ENCODE measurements around the gene PCK2. TPM values are rescaled to one million over a fixed set of nuclear protein-coding genes. Genes with fewer than 3 reads are reported as not detected.

PCK2 gene
- total RNA-seq, 1 experiment from 2014 or later, result 30.5 TPM

GRCh38 chr14:24060984-24061913, 32.9 kb upstream of the PCK2 start:
- DNase-seq (ENCODE audit: low spot score), result no peak

DNA sequence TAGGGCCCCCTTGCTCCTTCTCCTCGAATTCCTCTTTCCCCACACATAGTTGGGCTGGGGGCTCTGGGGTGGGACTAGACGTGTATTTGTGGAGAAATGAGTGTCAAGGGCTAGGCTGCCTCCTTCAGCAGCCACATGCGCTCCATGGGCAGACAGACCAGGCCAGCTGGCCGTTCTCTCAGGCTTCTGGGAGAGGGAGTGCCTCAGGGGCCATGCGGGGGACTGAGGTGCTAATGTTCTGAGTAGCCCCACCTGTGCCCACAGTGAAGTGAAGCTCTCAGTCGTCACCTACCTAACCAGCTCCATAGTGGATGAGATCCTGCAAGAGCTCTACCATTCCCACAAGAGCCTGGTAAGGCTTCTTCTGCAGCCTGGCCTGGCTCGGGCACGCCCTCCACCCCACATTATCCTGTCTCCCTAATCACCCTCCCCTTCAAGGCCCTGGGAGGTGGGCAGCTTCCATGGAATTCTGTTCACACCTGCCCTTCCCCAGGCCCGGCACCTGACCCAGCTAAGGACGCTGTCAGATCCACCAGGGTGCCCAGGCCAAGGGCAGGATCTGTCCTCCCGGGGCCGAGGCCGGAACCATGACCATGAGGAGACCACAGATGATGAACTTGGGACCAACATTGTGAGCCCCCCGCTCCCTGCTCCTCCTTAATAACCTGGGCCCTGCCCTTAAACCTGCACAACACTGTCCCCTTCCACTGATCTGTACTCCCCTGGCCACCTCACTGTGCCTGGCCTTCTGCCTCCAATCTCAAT, 31.7 kb upstream of the PCK2 start:
- no peak for DNase-seq (ENCODE audit: low spot score)

- DNase-seq (ENCODE audit: low spot score), result no peak
Observed at GRCh38 chr14:24063263-24063836, 30.8 kb upstream of the PCK2 start.

DNA sequence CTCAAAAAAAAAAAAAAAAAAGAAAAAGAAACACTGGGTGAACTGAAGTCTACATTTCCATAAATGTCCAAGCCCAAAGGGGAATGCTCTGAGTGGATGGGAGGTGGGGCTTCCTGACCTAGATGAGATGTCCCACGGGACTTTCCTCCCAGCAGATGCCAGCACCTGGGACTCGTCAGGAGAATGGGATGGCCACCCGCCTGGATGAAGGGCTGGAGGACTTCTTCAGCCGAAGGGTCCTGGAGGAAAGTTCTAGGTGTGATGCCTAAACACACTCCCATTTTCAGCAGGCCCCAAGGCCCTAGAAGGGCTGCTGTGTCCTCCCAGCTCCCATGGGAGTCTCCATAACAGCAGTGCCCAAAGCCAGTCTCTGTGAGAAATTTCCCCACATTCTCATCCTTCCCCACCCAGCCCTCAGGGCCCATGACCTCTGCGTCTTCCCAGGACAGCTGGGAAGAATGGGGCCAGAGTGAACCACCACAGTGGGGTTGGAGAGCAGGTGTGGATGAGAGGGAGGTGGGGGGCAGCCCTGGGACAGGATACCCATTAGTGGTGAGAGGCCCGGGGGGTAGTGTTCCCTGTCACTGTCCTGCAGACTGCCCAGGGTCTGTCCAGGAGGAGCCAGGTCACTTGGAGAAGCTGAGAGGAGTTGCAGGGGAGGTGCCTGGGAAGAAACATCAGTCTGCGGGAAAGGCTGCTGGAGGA, 29.9 kb upstream of the PCK2 start:
- no peak for DNase-seq (ENCODE audit: low spot score)

DNA sequence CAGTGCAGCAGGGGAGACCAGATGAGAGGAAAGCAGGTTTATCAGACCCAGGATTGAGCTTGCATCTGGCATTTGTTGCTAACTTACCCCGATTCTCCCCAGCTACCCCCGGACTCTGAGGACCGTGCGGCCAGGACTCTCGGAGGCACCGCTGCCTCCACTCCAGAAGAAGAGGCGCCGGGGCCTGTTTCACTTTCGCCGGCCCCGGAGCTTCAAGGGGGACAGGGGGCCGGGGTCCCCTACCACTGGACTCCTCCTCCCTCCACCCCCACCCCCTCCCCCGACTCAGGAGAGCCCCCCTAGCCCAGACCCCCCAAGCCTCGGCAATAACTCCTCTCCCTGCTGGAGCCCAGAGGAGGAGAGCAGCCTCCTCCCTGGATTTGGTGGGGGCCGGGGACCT, 29.3 kb upstream of the PCK2 start:
- DNase-seq (ENCODE audit: low spot score), result no peak

DNA sequence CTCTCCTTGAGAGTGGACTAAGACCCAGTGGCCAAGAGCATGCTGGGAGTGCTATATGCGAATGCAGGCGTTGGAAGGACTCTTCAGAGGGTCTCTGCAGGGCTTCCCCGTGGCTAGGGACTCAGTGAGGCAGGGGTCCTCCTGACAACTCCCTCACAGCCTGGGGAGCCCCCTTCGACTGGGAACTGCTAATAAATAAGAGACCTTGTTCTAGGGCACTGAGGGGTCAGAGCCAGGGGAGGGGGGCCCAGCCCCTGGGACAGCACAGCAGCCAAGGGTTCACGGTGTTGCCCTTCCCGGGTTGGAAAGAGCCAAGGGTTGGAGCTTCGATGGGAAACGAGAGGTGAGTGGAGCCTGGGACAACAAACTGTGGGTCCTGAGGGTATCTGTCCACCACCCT, 28.7 kb upstream of the PCK2 start:
- DNase-seq (ENCODE audit: low spot score), result no peak

GRCh38 chr14:24066496-24067132, 27.5 kb upstream of the PCK2 start:
- no peak for DNase-seq (ENCODE audit: low spot score)

- DNase-seq (ENCODE audit: low spot score), result no peak
Observed at GRCh38 chr14:24067133-24068082, 26.7 kb upstream of the PCK2 start.

DNA sequence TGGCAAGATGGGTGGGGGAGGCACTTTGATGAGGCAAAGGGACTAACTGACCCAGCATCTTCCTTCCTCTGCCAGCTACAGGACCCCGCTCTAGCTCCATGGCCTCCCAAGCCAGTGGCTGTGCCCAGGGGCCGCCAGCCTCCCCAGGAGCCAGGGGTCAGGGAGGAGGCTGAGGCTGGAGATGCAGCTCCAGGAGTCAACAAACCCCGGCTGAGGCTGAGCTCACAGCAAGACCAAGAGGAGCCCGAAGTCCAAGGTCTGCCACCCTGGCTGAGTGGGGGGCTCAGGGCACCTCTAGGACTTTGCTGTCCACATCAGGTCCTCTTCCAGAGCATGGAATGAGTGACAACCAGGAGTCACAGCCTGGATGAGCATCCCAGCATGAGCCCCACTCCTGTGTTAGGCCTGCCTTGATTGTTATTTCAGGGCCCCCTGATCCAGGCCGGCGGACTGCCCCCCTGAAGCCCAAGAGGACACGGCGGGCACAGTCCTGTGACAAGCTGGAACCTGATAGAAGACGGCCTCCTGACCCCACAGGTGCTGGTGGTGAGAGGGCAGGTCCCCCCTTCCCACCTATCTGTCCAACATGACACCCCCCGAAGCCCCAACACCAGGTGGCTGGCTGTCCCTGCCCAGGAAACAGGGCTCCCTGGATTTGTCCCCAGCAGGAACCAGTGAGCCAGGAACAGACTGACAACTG, 25.2 kb upstream of the PCK2 start:
- DNase-seq (ENCODE audit: low spot score), result no peak

DNA sequence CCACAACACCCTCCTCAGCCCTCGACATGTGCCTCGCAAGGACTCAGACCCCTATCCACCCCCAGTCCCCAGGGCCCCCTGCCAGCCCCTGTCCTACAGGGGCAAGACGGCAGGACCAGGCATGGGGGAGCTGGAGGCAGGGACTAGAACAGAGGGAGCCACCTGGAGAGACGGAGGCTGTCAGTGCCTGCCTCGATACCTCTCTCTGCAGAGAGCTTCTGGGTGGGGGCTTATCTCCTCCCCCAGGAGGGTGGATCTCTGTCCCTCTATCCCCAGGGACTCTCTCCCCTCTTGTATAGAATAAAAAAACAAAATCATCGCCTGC, 24.7 kb upstream of the PCK2 start:
- DNase-seq (ENCODE audit: low spot score), result no peak

GRCh38 chr14:24070285-24071143, 23.6 kb upstream of the PCK2 start:
- DNase-seq (ENCODE audit: low spot score), result no peak

GRCh38 chr14:24071144-24071697, 22.9 kb upstream of the PCK2 start, which contains the start of gene CPNE6:
CPNE6 (plus strand) TSS chr14:24071562; CDS start chr14:24072937, 1,375 bp downstream.
- DNase-seq (ENCODE audit: low spot score), result no peak

GRCh38 chr14:24071836-24072430, 22.2 kb upstream of the PCK2 start:
- DNase-seq (ENCODE audit: low spot score), result no peak

- DNase-seq (ENCODE audit: low spot score), result no peak
Observed at GRCh38 chr14:24072436-24072835, 21.7 kb upstream of the PCK2 start.

DNA sequence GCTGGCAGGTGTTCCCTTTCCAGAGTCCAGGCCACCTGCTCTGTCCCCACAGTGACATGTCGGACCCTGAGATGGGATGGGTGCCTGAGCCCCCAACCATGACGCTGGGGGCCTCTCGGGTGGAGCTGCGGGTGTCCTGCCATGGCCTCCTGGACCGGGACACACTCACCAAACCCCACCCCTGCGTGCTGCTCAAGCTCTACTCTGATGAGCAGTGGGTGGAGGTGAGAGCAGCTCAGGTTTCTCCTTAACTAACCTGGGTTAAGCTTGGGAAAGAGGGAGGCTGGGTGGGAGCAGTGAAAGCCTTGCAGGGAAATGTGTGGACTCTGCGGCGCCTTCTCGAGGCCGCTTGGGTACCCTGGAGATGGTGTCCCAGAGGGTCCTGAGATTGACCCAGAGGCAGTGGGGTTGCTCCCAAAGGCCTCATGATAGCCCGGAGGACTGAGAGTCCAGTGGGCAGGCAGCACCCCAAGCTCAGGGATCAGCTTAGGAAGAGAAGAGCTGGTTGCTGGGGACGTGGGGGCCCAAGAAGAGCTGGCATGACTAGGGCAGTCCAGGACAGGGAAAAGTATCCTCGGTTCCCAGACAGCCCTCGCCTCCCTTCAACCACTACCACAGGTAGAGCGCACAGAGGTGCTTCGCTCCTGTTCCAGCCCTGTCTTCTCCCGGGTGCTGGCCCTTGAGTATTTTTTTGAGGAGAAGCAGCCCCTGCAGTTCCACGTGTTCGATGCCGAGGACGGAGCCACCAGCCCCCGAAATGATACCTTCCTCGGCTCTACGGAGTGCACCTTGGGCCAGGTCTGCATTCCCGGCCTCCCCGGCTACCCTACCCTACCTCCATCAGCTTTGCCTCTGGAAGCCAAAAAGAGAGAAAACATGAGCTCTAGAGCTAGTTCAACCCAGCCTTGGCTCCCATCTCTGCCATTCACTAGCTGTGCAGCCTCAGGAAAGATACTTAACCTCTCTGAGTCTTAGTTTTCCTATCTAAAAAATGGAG, 20.9 kb upstream of the PCK2 start:
- DNase-seq (ENCODE audit: low spot score), result no peak
